ENCODE data around the gene SYK.
"Not testable (repeated sequence)": the region's sequence is repeated elsewhere in the genome, so short reads cannot be mapped to it uniquely, and the experiment has no call there.

SYK gene

GRCh38 chr9:90815944-90816357 lies 14.3 kb downstream of the SYK start:
- Histone ChIP-seq H3K36me3 (ENCODE audit: control insufficient read depth in 1 of 2, insufficient read depth in 2 of 2, low read length in 2 of 2) (no peaks in the 10 kb centered on the region), H3K4me1 (ENCODE audit: control insufficient read depth in 1 of 2, insufficient read depth in 2 of 2, low read length in 2 of 2) (no peaks in the 10 kb centered on the region), H3K79me1 (ENCODE audit: low read length) (no peaks in the 10 kb centered on the region), H3K27ac (ENCODE audit: low read depth, low read length) (no peak overlapping the region), H3K79me2 (ENCODE audit: control insufficient read depth, insufficient read depth, low read length, poor library complexity) (no peaks in the 10 kb centered on the region), H3K4me2 (ENCODE audit: low read length) (no peak overlapping the region), H4K8ac (ENCODE audit: low read depth, low read length) (no peak overlapping the region), H3K4ac (ENCODE audit: low read depth, low read length) (no peak overlapping the region), H4K12ac (ENCODE audit: low read depth, low read length) (no peak overlapping the region), H3K14ac (ENCODE audit: low read length) (no peak overlapping the region), H2AFZ (ENCODE audit: insufficient read depth, low read length, poor library complexity) (no peak overlapping the region), H2BK120ac (ENCODE audit: insufficient read depth, low read length, poor library complexity) (no peak overlapping the region), H3K9ac (ENCODE audit: low read length) (no peak overlapping the region), H3K23ac (ENCODE audit: low read length) (no peak overlapping the region), H3K9me3 (ENCODE audit: insufficient read depth, low read depth, low read length) (no peaks in the 10 kb centered on the region), H3K18ac (ENCODE audit: low read length) (no peak overlapping the region), H2AK5ac (ENCODE audit: low read length) (no peak overlapping the region), H3K4me3 (ENCODE audit: low read depth, low read length) (no peak overlapping the region), H3K27me3 (ENCODE audit: insufficient read depth, low read length) (no peaks in the 10 kb centered on the region), H2BK12ac (ENCODE audit: low read length) (no peak overlapping the region), H2BK5ac (ENCODE audit: low read depth, low read length, poor library complexity) (no peak overlapping the region), H4K91ac (ENCODE audit: low read depth, low read length) (no peak overlapping the region)
- WGBS (ENCODE audit: extremely low coverage, insufficient coverage, insufficient read length) = no CpG with 5 or more reads among the region's 4 CpGs
- DNase-seq = no peak

DNA sequence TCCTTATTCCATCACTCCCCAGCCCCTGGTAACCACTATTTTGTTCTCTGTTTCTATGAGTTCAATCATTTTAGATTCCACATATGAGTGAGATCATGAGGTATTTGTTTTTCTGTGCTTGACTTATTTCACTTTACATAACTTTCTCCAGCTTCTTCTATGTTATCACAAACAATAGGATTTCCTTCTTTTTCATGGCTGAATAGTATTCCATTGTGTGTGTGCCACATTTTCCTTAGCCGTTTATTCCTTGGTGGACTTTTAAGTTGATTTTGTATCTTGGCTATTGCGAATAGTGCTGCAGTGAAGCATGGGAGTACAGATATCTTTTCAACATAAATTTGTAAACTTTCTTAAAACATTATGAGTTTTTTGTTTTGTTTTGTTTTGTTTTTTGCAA lies 15.1 kb downstream of the SYK start:
- Histone ChIP-seq H3K18ac (ENCODE audit: low read length) (no peak overlapping the region), H3K4me3 (ENCODE audit: low read depth, low read length) (no peak overlapping the region), H3K14ac (ENCODE audit: low read length) (no peak overlapping the region), H3K27ac (ENCODE audit: low read depth, low read length) (no peak overlapping the region), H4K8ac (ENCODE audit: low read depth, low read length) (no peak overlapping the region), H2BK120ac (ENCODE audit: insufficient read depth, low read length, poor library complexity) (no peak overlapping the region), H3K23ac (ENCODE audit: low read length) (no peak overlapping the region), H3K4ac (ENCODE audit: low read depth, low read length) (no peak overlapping the region), H2BK5ac (ENCODE audit: low read depth, low read length, poor library complexity) (no peak overlapping the region), H4K12ac (ENCODE audit: low read depth, low read length) (no peak overlapping the region), H3K9me3 (ENCODE audit: insufficient read depth, low read depth, low read length) (no peaks in the 10 kb centered on the region), H2AFZ (ENCODE audit: insufficient read depth, low read length, poor library complexity) (no peak overlapping the region), H3K4me1 (ENCODE audit: control insufficient read depth in 1 of 2, insufficient read depth in 2 of 2, low read length in 2 of 2) (no peaks in the 10 kb centered on the region), H4K91ac (ENCODE audit: low read depth, low read length) (no peak overlapping the region), H2AK5ac (ENCODE audit: low read length) (no peak overlapping the region), H3K9ac (ENCODE audit: low read length) (no peak overlapping the region), H3K79me1 (ENCODE audit: low read length) (no peaks in the 10 kb centered on the region), H3K36me3 (ENCODE audit: control insufficient read depth in 1 of 2, insufficient read depth in 2 of 2, low read length in 2 of 2) (no peaks in the 10 kb centered on the region), H3K27me3 (ENCODE audit: insufficient read depth, low read length) (no peaks in the 10 kb centered on the region), H2BK12ac (ENCODE audit: low read length) (no peak overlapping the region), H3K4me2 (ENCODE audit: low read length) (no peak overlapping the region), H3K79me2 (ENCODE audit: control insufficient read depth, insufficient read depth, low read length, poor library complexity) (no peaks in the 10 kb centered on the region)
- WGBS (ENCODE audit: extremely low coverage, insufficient coverage, insufficient read length) = no CpG with 5 or more reads among the region's 2 CpGs
- DNase-seq = no peak

GRCh38 chr9:90818279-90818678 lies 16.7 kb downstream of the SYK start:
- H3K4ac ChIP-seq (ENCODE audit: low read depth, low read length) = no peak overlapping the region
- no peak overlapping the region for H3K9ac ChIP-seq (ENCODE audit: low read length)
- no peak overlapping the region for H4K8ac ChIP-seq (ENCODE audit: low read depth, low read length)
- no peaks in the 10 kb centered on the region for H3K27me3 ChIP-seq (ENCODE audit: insufficient read depth, low read length)
- no peak overlapping the region for H3K4me2 ChIP-seq (ENCODE audit: low read length)
- no peak overlapping the region for H3K23ac ChIP-seq (ENCODE audit: low read length)
- no peak overlapping the region for H4K91ac ChIP-seq (ENCODE audit: low read depth, low read length)
- H3K4me1 ChIP-seq (ENCODE audit: control insufficient read depth in 1 of 2, insufficient read depth in 2 of 2, low read length in 2 of 2) = no peaks in the 10 kb centered on the region
- H2BK12ac ChIP-seq (ENCODE audit: low read length) = no peak overlapping the region
- H2BK120ac ChIP-seq (ENCODE audit: insufficient read depth, low read length, poor library complexity) = no peak overlapping the region
- H3K79me2 ChIP-seq (ENCODE audit: control insufficient read depth, insufficient read depth, low read length, poor library complexity) = no peaks in the 10 kb centered on the region
- H3K36me3 ChIP-seq (ENCODE audit: control insufficient read depth in 1 of 2, insufficient read depth in 2 of 2, low read length in 2 of 2) = no peaks in the 10 kb centered on the region
- H3K79me1 ChIP-seq (ENCODE audit: low read length) = no peaks in the 10 kb centered on the region
- no CpG with 5 or more reads among the region's 6 CpGs for WGBS (ENCODE audit: extremely low coverage, insufficient coverage, insufficient read length)
- no peak overlapping the region for H2AFZ ChIP-seq (ENCODE audit: insufficient read depth, low read length, poor library complexity)
- no peak overlapping the region for H3K18ac ChIP-seq (ENCODE audit: low read length)
- H4K12ac ChIP-seq (ENCODE audit: low read depth, low read length) = no peak overlapping the region
- H3K14ac ChIP-seq (ENCODE audit: low read length) = no peak overlapping the region
- H2AK5ac ChIP-seq (ENCODE audit: low read length) = no peak overlapping the region
- H3K4me3 ChIP-seq (ENCODE audit: low read depth, low read length) = no peak overlapping the region
- no peak overlapping the region for H3K27ac ChIP-seq (ENCODE audit: low read depth, low read length)
- H3K9me3 ChIP-seq (ENCODE audit: insufficient read depth, low read depth, low read length) = peaks cover 2% of the 10 kb centered on the region
- DNase-seq = no peak
- H2BK5ac ChIP-seq (ENCODE audit: low read depth, low read length, poor library complexity) = no peak overlapping the region

- not testable (repeated sequence) for DNase-seq; H2AK5ac ChIP-seq (ENCODE audit: low read length); H3K79me1 ChIP-seq (ENCODE audit: low read length); H4K12ac ChIP-seq (ENCODE audit: low read depth, low read length); H3K4me2 ChIP-seq (ENCODE audit: low read length); H3K4me1 ChIP-seq (ENCODE audit: control insufficient read depth in 1 of 2, insufficient read depth in 2 of 2, low read length in 2 of 2); H3K23ac ChIP-seq (ENCODE audit: low read length); H3K27ac ChIP-seq (ENCODE audit: low read depth, low read length); H4K8ac ChIP-seq (ENCODE audit: low read depth, low read length); H2BK12ac ChIP-seq (ENCODE audit: low read length); H2BK5ac ChIP-seq (ENCODE audit: low read depth, low read length, poor library complexity); H3K18ac ChIP-seq (ENCODE audit: low read length); H3K4ac ChIP-seq (ENCODE audit: low read depth, low read length); H3K36me3 ChIP-seq (ENCODE audit: control insufficient read depth in 1 of 2, insufficient read depth in 2 of 2, low read length in 2 of 2); H3K9ac ChIP-seq (ENCODE audit: low read length); H4K91ac ChIP-seq (ENCODE audit: low read depth, low read length); H3K79me2 ChIP-seq (ENCODE audit: control insufficient read depth, insufficient read depth, low read length, poor library complexity); H3K14ac ChIP-seq (ENCODE audit: low read length); H3K9me3 ChIP-seq (ENCODE audit: insufficient read depth, low read depth, low read length); H2BK120ac ChIP-seq (ENCODE audit: insufficient read depth, low read length, poor library complexity); H3K27me3 ChIP-seq (ENCODE audit: insufficient read depth, low read length); H2AFZ ChIP-seq (ENCODE audit: insufficient read depth, low read length, poor library complexity); H3K4me3 ChIP-seq (ENCODE audit: low read depth, low read length)
- no CpG with 5 or more reads among the region's 4 CpGs for WGBS (ENCODE audit: extremely low coverage, insufficient coverage, insufficient read length)
Measured at GRCh38 chr9:90820406-90820805, 18.8 kb downstream of the SYK start.
